GM23338 (cell line): ENCODE measurements around the gene RSPRY1.

ENCODE experiments used
- CREB1 ChIP-seq: fragments of 250-450 bp; sonication (Bioruptor Pico); IDR thresholded peaks from 2 replicates; pipeline ENCODE4 v1.5.0; 2020; ENCODE audit warnings: low read depth, mild to moderate bottlenecking, moderate library complexity
- EZH2 ChIP-seq: fragments of 200-600 bp; sonication (generic); IDR thresholded peaks from one replicate; pipeline ENCODE4 v1.8.0; 2017; ENCODE audit warnings: antibody characterized with exemption, mild to moderate bottlenecking, low read depth; ENCODE audit not compliant: unreplicated experiment
- EZH2phosphoT487 ChIP-seq: fragments of 200-600 bp; sonication (generic); IDR thresholded peaks from one replicate; pipeline ENCODE4 v1.8.1; 2018; ENCODE audit warnings: antibody characterized with exemption; ENCODE audit not compliant: unreplicated experiment
- JUNB ChIP-seq: IDR thresholded peaks from one replicate; pipeline ENCODE4 v1.6.1; 2016; ENCODE audit warnings: antibody characterized with exemption; ENCODE audit not compliant: unreplicated experiment
- POLR2AphosphoS5 ChIP-seq: IDR thresholded peaks from 2 replicates; pipeline ENCODE4 v1.6.1; 2016; ENCODE audit warnings: antibody characterized with exemption, low read depth
- REST ChIP-seq: IDR thresholded peaks from one replicate; pipeline ENCODE4 v1.6.1; 2018; ENCODE audit warnings: antibody characterized with exemption; ENCODE audit not compliant: unreplicated experiment
- STAT1 ChIP-seq: IDR thresholded peaks from one replicate; pipeline ENCODE4 v1.6.1; 2016; ENCODE audit warnings: antibody characterized with exemption; ENCODE audit not compliant: unreplicated experiment
- TF ChIP-seq, protein P1 (sequence below), 2 experiments: fragments of 200-600 bp in 1 of 2; sonication (generic) in 1 of 2; conservative IDR thresholded peaks; 2 replicates each; pipeline versions ENCODE4 v1.5.1 to v1.6.1; 2016 to 2017; ENCODE audit warnings: antibody characterized with exemption in 2 of 2, low read depth in 2 of 2, mild to moderate bottlenecking in 2 of 2, moderate library complexity in 1 of 2

DNA sequence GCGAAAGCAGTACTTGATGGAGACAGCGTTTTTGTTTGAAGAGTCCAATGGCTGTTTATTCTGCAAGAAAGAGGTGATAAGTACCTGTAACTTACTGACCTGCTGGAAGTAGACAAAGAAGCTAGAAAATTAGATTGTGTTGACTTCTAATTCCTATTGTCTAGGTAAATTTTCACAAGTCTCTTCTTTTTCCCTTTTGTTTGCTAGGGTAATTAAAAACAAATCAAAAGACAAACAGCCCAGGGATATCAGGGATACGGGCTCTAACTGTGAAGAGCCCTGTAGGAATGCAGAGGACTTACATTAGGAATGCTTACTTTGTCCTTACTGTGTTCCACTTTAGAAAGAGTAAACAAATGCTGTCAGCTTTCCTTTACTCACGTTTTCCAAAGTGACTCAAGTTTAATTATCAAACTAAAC is 7.3 kb upstream of the RSPRY1 start:
- TF ChIP-seq, protein P1, sequence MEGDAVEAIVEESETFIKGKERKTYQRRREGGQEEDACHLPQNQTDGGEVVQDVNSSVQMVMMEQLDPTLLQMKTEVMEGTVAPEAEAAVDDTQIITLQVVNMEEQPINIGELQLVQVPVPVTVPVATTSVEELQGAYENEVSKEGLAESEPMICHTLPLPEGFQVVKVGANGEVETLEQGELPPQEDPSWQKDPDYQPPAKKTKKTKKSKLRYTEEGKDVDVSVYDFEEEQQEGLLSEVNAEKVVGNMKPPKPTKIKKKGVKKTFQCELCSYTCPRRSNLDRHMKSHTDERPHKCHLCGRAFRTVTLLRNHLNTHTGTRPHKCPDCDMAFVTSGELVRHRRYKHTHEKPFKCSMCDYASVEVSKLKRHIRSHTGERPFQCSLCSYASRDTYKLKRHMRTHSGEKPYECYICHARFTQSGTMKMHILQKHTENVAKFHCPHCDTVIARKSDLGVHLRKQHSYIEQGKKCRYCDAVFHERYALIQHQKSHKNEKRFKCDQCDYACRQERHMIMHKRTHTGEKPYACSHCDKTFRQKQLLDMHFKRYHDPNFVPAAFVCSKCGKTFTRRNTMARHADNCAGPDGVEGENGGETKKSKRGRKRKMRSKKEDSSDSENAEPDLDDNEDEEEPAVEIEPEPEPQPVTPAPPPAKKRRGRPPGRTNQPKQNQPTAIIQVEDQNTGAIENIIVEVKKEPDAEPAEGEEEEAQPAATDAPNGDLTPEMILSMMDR (conservative IDR thresholded peaks at IDR 0.05; ENCODE audit: low read depth in 2 of 2): no peak
- TF ChIP-seq POLR2AphosphoS5 (no peak), EZH2phosphoT487 (no peak), REST (no peak), CREB1 (CRISPR knock-in tag) (no peak), EZH2 (no peak), JUNB (no peak), STAT1 (no peak)
